GM21786 (cell line): ENCODE data around the gene KCNJ12.
"Not testable (repeated sequence)": the region's sequence is repeated elsewhere in the genome, so short reads cannot be mapped to it uniquely, and the experiment has no call there.

Source experiments
- ATAC-seq: cut with Tn5 transposase; IDR thresholded peaks from one replicate; pipeline ENCODE4 v1.9.1; 2021; ENCODE audit not compliant: unreplicated experiment

KCNJ12 gene

DNA sequence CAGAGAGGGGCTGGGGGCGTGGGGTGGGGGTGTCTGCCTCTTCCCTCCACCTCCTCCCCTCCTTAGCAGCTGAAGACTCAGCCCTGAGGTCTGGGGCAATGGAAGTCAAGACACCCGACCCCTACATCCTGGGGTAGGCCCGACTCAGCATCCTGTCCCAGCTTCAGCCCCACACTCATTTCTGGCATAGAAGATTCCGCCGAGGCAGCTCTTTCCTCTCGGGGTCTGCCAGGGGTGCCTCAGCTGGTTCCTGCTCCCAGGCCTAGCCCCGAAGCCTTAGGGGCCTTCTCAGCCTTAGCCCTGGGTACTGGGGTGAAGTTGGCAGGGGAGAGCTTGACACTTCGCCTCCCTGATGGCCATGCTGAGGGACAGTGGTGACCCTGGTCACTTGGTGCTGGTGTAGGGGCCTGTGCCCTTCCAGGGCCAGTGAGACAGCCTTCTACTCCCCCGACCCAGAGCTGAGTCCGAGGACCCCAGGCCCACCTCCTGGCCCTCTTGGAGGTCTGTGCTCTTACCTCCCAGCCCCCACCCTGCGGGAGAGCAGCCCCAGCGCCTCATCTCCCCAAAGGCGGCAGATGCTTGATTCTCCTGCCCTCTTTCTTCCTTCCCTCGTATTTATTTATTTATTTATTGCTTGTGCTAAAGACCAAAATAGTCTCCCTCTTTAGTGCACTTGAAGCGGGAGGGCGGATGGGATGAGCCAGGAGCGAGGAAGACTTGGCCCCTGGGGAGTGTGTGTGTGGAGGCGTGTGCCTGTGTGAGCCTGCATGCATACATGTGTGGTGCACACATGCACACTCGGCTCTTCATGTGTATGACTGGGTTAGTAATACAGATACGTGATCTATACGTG, 42.5 kb downstream of the KCNJ12 start:
- no peak for ATAC-seq

DNA sequence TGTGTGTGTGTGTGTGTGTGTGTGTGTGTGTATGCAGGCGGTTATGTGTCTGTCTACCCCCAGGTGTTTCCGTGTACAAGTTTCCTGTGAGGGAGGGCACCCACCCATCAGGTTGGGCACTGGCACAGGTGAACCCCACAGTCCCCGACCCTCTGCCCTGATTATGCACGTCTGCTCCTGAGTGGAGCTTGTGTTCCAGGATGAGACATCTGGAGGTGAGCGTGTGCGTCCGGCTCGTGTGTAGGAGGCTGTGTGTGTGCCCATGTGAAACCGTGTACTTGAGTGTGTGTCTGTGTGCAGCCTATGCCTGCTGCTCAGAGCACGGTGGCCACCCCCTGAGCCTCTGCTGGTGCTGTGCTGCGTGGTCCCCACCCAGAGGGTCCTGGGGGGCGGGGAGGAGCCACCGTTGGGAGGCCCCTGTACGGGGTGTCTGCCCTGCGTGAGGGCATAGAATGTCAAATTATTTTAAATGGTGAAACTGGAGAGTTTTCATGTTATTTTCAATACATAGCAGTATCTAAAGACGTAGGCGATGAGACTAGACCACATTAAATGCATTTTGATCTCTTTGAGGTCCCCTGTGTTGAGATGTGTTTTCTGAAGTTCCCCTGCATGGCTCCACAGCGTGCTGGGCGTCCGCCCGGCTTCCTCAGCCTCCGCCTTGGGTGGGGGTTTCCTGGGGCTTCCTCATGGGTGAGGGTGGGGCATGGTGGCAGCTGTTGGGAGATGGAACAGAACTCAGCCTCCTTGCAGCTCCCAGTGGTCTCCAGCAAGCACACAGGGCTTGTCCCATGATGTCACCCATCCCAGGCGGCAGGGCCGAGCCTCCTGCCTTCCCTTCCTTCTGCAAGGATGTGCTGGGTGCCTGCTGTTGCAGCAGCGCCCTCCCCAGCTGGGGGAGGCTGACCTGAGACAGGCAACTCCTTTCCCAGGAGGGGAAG, 43.4 kb downstream of the KCNJ12 start:
- ATAC-seq, result no peak

DNA sequence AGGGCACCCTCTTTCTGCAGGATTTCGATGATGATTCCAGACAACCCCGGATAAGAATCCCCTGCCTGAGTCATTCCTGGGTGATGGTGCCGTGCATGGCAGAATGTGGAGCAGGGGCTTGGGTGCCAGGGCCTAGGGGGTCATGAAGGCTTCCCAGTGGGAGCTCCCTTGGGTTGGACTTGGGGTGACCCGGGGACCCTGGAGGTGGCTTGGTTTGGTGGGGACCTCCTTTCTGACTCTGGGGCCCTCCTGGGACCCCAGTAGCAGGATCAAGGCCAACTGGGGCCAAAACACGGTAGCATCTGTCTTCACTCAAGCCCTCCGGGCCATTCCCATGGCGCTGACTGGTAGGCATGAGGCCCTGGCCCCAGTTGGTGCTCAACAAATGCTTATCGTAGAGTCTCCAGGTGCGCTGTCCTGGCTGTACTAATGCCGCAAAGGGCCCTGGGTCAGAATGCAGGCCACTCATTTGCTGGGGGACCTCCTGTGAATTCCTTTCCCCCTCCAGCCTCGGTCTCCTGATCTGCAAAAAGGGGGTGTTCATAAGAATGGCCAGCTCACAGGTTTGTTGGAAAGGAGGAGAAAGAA, 44.4 kb downstream of the KCNJ12 start:
- ATAC-seq, result not testable (repeated sequence)

DNA sequence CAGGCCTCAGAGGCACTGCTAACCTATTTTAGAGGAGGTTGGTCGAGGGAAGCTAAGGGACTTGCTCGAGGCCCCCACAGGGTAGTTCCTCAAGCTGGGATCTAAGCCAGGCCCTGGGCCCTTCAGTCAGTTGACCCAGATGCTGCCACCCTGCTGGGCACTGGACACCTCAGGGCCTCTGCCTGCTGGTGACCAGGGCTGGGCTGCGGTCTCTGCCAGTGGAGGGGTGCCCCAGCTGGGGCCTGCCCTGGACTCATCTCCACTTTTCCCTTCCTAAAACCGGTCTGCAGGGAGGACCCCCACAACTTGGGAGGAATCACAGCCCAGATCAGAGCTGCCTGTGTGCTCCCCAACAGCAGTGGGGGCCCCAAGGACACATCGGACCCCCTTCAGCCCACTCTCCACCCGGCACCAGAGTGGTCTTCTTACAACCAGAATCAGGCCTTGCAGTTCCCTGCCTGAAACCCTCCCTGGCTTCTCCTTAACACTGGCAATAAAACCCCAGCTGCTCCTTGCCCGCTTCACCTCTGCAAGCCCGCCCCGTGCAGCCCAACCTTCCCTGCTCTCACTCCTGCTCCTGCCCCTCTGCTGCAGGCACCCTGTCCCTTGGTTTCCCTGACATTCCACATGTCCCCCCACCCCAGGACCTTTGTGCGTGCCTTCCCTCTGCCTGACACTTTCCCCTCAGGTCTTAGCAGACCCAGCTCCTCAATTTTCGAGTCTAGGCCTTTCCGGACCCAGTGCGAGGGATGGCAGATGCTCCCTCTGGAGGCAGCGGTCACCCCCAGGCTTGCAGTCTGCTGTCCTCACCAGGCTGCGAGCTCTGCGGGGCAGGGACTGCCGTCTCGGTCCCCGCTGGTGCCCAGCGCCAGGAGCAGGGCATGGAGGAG, 45.5 kb downstream of the KCNJ12 start:
- not testable (repeated sequence) for ATAC-seq

DNA sequence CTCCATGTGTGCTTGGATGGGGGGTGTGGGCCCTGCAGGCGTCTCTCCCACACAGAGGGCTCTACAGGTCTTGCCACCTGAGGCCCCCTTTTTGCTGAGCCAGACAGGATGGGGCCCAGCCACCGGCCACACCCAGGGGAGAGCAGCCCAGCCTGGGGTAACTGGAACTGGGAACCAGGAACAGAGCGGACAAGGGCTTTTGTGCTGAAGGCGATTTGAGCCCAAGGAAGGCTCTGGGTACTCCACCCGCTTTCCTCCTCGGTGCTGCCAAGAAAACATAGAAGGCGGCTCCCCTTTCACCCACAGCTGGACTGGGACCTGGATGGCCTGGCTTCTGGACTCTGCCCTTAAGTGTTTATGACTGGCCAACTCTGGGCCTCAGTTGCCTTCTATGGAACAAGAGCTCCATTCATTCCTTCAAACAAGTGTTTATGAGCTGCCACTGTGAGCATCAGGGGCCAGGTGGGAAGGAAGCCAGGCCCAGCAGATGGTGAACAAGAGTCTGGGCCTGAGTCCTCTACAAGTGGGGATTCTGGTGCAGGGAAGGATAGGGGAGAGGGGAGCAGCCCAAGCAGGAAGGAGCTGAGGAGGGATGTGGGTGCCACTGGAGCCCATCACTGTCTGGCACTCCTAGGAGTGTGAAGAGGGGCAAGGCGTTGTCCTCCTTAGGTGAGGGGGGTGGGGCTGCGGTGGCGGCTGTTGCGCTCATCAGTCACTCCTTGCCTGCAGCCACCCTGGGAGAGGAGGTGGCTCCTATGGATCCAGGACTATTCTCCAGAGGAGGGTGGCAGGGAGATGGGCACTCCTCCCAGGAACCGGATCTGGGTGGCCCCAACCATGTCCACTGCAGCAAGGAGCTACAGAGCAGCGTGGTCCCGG, 46.4 kb downstream of the KCNJ12 start:
- ATAC-seq, result not testable (repeated sequence)

DNA sequence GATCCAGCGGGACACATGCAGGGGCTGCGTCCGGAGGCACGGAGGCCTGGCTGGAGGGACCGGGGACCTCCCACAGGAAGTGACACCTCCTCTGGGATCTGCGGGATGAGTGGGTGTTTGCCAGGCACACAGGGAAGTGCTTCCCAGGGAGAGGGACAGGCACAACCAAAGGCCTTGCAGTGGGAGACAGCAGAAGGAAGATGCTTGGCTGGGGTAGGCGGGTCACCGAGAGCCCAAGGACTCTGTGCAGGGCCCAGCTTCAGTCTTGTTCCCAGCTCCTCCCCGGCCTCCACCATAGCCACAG, 47.0 kb downstream of the KCNJ12 start:
- not testable (repeated sequence) for ATAC-seq

DNA sequence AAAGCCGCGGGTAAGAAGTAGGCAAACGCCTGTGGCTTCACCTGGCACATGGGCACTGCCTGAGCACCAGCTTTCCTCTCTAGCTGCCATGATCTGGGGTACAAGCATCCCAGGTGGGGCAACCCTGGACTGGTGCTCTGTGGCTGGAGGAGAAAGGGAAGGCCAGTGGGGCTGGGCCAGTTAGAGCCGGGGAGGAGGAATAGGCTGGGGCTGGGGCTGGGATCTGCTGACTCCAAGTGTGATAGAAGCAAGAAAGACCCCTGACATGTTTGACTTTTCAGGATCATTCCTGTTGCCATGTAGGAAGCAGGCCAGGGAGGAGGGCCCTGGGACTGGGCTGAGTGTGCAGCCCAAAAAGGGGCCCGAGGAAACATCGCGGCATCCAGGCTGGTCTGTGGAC, 48.5 kb downstream of the KCNJ12 start:
- not testable (repeated sequence) for ATAC-seq

DNA sequence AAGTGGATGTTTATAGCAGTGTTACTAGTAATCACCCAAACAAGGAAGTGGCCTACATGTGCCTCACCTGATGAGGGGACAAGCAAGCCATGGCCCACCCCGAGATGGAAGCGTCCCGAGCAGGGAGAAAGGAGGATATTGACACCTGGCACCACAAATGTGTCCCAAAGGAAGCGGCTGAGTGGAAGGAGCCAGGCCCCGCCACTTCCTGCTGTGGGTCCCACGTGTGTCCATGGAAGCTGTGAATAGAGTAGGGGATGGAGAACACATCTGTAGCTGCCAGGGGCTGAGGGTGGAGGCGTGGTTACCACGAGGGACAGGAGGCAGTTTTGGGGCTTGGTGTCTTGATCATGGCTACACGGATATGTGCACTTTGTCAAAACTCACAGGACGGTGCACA, 49.2 kb downstream of the KCNJ12 start:
- ATAC-seq, result no peak

DNA sequence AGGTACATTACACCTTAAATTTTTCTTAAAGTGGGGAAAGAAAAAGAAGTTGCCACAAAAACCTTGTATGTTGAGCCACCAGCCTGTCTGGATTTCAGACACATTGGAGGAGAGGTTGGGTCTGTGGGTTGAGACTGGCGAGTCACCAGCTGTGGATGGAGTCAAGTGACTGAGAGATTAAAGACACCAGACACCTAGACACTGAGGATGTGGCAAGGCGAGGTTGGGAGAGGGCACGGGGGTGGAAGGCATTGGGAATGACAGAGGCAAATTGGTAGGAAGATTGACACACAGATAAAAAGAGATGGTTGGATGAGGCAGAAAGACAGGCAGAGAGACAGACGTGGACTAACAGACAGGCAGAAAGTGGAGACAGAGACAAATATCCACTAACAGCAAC, 49.6 kb downstream of the KCNJ12 start:
- no peak for ATAC-seq

DNA sequence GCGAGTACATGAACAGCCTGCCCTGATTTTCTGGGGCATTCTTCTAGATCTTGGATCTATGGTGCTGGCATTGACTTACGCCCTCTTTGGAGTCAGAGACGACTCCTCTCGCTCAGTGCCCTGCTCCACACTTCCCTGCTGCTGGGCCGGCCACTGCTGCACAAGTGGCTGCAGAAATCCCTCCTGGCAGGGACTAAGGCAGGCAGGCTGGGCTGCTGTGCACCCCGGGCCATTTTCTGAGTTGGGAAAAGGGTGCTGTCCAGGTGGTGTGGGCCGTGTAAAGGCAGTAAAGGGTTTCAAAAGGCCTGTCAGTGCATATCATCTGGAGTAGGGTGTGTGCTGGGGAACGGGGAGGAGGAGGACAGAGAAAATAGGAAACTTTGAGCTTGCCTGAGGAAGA, 50.1 kb downstream of the KCNJ12 start:
- not testable (repeated sequence) for ATAC-seq

DNA sequence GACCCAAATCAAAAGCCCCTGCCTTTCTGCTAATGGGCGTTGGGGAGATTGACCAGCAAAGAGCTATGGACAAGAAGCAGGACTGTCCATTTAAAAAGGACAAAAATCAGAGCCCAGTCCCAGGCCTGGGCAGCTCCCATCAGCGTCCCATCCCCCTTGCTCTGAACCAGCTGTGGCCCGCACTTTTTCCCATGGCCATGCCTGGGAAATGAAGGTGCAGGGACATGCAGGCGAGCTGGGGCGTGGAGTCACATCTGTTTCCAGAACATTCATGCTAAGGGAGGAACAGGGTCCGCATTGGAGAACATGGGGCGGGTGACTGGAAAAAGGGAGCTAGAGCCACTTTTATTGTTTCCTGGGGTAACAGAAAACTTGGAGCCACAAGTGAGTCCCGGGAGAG, 50.7 kb downstream of the KCNJ12 start:
- ATAC-seq, result not testable (repeated sequence)

DNA sequence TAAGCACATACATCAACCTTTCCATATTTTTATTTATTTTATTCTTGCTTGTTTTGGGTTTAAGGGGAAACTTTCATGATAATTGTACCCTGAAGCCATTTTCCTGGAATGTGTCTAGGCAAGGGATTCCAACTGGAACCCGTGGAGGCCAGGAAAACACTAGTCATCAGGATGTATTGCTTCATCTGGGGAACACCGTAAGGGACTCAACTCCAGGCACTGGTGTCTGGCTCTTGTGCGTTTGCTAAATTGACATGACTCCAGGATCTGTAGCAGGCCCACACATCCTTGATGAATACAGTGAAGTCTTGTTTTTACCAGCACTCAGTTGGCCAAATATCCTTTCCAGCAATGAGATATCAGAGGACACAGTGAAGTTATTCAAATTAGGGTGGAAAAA, 51.6 kb downstream of the KCNJ12 start:
- ATAC-seq, result not testable (repeated sequence)

DNA sequence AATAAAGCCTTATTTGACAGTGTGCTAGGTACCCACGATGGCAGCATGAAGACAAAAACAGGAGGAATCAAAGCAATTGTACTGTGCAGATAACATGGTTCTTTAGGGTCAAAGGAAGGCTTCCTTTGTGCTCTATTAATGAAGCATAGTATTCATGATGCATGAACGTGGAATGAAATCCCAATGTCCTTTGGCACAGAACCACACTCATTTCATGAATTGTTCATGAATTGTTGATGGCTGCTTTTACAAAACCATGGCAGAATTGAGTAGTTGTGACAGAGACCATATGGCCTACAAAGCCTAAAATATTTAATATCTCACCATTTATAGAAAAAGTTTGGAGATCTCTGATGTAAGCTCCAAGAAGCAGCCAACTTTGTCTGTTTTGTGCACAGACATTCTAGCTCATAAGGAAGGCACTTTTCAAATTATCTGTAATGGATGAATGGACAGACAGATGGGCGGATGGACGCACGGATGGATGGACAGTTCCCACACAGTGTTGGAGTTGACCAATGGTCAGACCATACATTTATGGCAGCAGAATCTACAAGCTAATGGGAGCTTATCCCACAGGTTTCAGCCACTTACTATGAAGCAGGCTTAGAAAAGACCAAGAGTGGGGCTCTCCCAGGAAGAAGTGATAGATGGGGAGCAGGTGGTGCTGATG, 52.7 kb downstream of the KCNJ12 start:
- not testable (repeated sequence) for ATAC-seq

DNA sequence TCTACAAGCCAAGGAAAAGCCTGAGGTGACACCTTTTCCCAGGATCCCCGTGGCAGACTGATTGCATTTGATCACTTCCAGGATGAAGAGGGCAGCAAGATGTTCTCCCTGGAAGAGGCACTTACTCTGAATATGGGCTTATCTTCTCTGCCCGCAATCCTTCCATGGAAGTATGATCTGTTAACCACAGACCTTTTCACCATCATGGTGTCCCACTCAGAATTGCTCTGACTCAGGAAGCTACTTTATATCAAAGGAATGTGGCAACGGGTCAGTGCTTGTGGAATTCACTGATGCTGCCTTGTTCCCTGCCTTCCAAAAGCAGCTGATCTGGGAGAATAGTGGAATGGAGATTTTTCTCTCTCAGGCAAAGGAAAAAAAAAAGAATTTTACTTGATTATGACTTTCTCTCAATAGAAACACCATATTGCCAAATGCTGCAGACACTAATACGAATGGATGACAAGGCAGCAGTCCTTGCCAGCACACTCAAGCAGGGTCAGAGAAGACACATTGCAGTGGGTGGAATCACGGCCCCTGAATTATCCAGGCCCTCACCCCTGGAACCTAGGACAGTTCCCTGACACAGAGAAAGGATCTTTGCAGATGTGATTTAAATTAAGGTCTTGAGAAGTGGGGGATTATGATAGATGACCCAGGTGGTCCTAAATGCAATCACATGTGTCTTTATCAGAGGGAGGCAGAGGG, 53.9 kb downstream of the KCNJ12 start:
- not testable (repeated sequence) for ATAC-seq

DNA sequence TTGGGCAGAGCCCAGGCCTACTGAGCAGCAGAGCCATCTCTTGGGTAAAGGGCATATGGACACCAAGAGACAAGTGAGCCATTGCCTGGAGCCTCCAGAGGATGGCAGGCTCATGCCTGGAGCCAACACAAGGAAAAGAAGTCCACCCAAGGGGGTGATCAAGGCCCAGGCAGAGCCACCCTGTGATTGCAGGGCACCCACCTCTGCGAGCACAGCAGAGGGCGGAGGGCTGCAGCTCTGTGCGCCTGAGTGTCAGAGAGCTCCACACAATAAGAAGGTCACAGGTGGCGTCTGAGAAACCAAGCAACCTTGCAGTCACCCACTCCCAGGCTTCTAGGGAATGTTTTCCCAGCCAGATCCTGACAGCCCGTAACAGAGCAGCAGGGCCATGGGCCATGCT, 57.8 kb downstream of the KCNJ12 start:
- not testable (repeated sequence) for ATAC-seq

DNA sequence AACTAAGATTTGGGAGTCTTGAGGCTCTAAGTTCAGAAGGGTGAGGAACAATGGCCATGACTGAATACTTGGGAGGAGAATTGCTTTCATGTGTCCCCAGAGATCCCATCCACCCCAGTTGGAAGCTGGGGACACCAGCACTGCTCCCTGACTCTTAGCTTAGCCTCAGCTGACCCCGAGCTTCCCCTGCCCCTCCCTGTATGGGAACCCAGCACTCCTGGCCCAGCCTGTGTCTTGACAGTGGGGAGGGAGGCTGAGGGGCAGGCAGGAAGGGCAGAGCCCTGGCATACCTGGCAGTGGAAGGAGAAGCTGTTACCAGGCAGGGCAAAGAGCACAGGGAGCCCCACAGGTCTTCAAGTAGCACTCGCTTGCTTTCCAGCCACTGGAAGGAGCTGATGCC, 58.8 kb downstream of the KCNJ12 start:
- ATAC-seq, result not testable (repeated sequence)

DNA sequence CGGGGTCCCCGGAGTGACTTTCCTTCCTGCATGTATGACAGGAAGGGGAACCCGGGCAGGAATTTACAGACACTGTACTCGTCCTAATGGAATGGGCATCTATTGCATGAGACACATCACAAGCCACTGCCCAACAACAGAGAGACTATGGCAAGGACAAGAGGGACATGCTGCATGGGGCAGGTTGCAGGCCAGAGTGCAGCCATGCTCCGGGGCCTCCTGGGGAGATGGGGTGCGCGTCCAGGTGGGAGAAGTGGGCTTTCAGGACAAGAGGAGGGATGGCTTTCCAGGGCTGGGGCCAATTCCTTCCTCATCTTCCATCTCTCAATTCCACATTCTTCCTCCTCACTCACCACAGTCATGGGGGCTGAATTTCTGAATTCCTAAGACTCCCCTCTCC, 60.3 kb downstream of the KCNJ12 start:
- ATAC-seq, result not testable (repeated sequence)
